ENCODE data around the gene PUDP.

Gene PUDP

GRCh38 chrX:7146703-7147412 lies 1.1 kb downstream of the PUDP start:
- no peak for DNase-seq (ENCODE audit: low read depth in 3 of 3)

GRCh38 chrX:7146020-7146702 lies 1.8 kb downstream of the PUDP start:
- no peak for DNase-seq (ENCODE audit: low read depth in 3 of 3)

DNA sequence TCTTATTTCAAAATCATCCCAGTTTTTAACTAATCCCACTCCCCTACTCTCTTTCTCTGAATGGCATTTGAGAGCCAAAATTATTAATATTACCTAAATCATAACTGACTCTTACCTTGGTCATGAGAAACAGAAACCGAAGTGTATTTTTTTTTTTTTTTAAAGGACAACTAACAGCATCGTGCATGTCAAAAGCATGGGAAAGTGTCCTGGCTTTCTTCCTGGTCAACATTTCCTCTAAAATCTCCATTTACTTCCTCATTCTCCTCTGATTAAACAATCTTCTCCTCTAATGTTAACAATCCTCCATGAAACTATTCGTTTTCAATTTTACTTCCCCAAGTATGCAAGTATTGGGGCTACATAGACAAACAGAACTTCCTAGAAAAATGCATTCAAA lies 2.5 kb downstream of the PUDP start:
- DNase-seq (ENCODE audit: low read depth in 3 of 3), result no peak

GRCh38 chrX:7143941-7144525 lies 3.9 kb downstream of the PUDP start:
- DNase-seq (ENCODE audit: low read depth in 3 of 3), result no peak

GRCh38 chrX:7143076-7143475 lies 4.9 kb downstream of the PUDP start:
- DNase-seq (ENCODE audit: low read depth in 3 of 3), result no peak

- DNase-seq (ENCODE audit: low read depth in 3 of 3), result no peak
Measured at GRCh38 chrX:7139202-7140081, 8.5 kb downstream of the PUDP start.

DNA sequence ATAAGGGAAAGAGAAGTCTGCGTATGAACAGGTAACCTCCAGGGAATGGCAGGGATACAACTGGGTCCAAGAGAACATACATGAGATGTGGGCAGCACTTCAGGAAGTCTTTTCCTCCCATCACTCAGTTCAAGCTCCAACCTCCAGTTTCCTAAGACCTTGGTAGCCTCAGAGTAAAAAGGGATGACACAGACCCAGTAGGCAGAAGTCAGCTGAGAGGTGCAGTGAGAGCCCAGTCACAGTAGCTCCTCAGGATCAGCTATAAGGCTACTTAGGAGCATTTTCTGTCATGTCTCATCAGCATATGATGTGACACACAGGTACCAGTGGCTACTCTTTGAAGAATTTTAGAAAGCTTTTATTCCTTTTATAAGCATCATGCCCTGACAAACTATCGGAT lies 13.0 kb downstream of the PUDP start:
- no peak for DNase-seq (ENCODE audit: low read depth in 3 of 3)

DNA sequence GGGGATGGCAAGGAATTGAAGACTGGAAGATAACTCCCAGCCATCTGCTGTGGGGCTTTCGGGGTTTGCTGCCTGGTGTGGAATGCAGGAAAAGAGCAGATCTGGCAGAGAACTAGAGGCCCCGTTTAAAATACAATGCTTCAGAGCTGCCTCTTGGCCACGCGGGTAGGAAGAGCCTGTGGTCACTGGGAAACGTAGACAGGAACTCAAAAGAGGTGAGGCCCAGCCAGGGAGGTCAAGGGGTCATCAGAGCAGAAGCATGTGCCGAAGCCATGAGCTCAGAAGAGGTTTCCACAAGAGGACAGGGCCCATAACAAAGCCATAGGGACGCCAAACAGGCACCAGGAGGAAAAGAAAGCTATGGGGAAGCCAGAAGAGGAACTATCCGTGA lies 14.9 kb downstream of the PUDP start:
- no peak for DNase-seq (ENCODE audit: low read depth in 3 of 3)

DNA sequence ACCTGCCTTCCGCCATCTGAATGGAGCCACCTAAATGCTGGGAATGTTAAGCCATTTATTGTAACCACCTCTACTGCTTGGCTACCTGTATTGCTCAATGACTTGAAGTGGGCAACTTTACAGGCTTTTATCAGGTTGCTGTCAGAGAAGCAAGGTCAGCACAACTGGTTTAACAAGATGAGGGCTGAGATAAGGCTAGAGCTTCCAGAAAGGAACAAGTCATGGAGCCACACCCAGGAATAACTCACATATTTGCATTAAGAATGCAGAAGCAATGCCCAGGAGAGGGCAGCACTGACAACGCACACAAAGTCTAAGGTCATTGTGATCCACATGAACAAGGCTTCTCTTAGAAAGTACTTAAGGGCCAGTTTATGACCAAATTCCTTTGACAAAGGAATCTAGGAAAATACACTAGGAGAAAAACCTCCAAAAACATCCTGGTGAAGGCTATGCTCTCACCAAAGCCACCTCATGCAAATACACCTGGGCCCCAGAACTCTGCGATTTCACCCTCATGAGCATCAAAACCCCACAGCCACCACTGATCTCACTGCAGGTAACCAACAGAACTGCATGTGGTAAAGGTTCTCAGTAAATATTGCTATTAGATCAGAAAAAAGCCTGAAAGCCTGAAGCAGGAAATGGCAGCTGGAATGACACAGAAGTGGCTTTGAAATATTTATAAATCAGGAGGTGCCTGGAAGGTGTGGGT lies 15.5 kb downstream of the PUDP start:
- no peak for DNase-seq (ENCODE audit: low read depth in 3 of 3)

GRCh38 chrX:7131621-7132020 lies 16.3 kb downstream of the PUDP start:
- DNase-seq (ENCODE audit: low read depth in 3 of 3), result no peak

GRCh38 chrX:7127056-7127455 lies 20.9 kb downstream of the PUDP start:
- DNase-seq (ENCODE audit: low read depth in 3 of 3), result no peak

DNA sequence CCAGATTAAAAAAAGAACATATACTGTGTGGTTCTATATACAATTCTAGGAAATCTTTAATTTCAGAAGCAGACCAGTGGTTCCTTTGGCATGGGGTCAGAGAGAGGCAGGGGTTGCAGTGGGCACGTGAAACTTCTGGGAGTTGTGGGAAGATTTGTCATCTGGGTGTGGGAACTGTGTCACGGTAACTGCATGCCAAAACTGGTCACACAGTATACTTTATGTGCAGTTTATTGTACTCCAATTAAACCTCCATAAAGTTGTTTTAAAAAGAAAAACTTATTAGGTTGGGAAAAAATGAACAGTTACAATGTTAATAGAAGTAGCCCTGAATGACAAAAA lies 27.1 kb downstream of the PUDP start:
- no peak for DNase-seq (ENCODE audit: low read depth in 3 of 3)

- no peak for DNase-seq (ENCODE audit: low read depth in 3 of 3)
Measured at GRCh38 chrX:7119950-7120877, 27.7 kb downstream of the PUDP start.

DNA sequence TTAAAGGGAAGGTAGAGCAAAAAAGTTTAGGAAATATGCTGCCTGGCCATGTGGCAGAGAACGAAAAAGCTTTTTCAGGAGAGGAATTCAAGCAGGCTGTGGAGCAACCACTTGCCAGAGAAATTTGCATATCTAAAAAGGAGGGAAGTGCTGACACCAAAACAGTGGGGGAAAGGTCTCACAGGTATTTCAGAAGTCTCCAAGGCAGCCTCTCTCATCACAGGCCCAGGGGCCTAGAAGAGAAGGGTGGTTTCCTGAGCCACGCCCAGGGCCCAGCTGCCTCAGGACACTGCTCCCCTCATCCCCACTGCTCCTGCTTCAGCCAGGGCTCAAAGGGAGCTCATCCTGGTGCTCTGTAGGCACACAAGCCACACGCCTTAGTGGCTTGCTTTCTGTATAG lies 30.4 kb downstream of the PUDP start:
- DNase-seq (ENCODE audit: low read depth in 3 of 3), result no peak

GRCh38 chrX:7116081-7116480 lies 31.9 kb downstream of the PUDP start:
- no peak for DNase-seq (ENCODE audit: low read depth in 3 of 3)

DNA sequence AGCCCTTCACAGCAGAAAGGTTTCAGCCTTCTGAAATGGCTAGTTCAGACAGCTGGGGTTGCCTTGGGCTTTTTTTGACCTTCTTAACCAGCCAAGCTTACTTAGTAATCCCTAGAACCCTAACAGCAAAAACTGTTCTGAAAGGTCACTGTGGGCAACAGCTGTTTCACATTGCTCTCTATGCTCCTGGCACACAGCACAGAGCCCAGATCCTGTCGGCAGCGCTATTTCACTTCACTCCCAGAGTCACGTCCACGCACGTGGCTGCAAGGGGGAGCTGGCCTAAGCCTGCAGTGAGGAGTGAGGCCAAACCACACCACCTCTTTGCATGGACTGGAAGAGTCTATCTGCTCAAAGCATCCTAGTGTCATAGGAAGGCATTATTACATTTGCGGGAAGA lies 32.4 kb downstream of the PUDP start:
- no peak for DNase-seq (ENCODE audit: low read depth in 3 of 3)

- DNase-seq (ENCODE audit: low read depth in 3 of 3), result no peak
Measured at GRCh38 chrX:7112071-7112470, 35.9 kb downstream of the PUDP start.

DNA sequence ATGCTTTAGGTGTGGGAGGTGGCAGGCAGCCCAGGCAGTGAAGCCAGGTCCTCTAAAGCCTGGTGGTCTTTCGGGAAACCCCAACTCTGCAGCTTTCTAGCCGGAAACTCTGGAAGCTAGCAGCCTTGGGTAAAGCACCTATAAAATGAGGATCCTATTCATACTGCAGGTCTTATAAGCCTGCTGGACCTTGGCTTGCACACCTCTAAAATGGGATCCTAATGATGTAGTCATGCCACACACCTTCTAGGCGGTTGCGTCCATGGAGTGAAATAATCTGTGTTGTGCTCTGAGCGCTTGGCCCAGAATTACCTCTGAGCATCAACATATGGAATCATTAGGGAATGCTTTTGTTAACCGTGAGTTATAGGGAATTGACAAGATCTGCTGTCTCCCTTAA lies 36.4 kb downstream of the PUDP start:
- DNase-seq (ENCODE audit: low read depth in 3 of 3), result no peak

- DNase-seq (ENCODE audit: low read depth in 3 of 3), result no peak
Measured at GRCh38 chrX:7110821-7111276, 37.1 kb downstream of the PUDP start.
